Ascending aorta (tissue), 2 donors: ENCODE measurements around the gene MOGAT1. TPM values are rescaled to one million over a fixed set of nuclear protein-coding genes. Genes with fewer than 3 reads are reported as not detected.

Experiments
- DNase-seq, 2 donors: peaks; one replicate each; pipeline ENCODE4 v3.0.0-alpha.2; 2019; ENCODE audit warnings: low spot score in 2 of 2
- H3K27ac ChIP-seq, 2 donors: fragments of 200-600 bp; sonication (generic); one replicate each; pipeline ENCODE4 v1.5.1; 2016 to 2017; ENCODE audit warnings: mild to moderate bottlenecking in 1 of 2
- H3K27me3 ChIP-seq: fragments of 200-600 bp; sonication (generic); one replicate; pipeline ENCODE4 v1.5.1; 2017
- H3K36me3 ChIP-seq, 2 donors: fragments of 200-600 bp; sonication (generic); one replicate each; pipeline ENCODE4 v1.5.1; 2016
- H3K4me1 ChIP-seq, 2 donors: fragments of 200-600 bp; sonication (generic); one replicate each; pipeline ENCODE4 v1.5.1; 2016 to 2017; ENCODE audit warnings: mild to moderate bottlenecking in 1 of 2
- H3K4me3 ChIP-seq, 2 donors: fragments of 200-600 bp; sonication (generic); one replicate each; pipeline ENCODE4 v1.5.1; 2016 to 2017; ENCODE audit warnings: mild to moderate bottlenecking in 1 of 2
- H3K9me3 ChIP-seq, 2 donors: fragments of 200-600 bp; sonication (generic); one replicate each; pipeline ENCODE4 v1.5.1; 2016
- CTCF ChIP-seq, 3 experiments: fragments of 200-600 bp in 2 of 3; fragments of 450-650 bp in 1 of 3; sonication (generic) in 2 of 3; IDR thresholded peaks; one replicate each; pipeline ENCODE4 v1.5.1; 2016 to 2019; ENCODE audit warnings: antibody characterized with exemption in 3 of 3, mild to moderate bottlenecking in 1 of 3, moderate library complexity in 1 of 3
- intact Hi-C: fragments of 100-400 bp; cut with DNase I; formaldehyde crosslinking; loops from one replicate; pipeline ENCODE4 v1.15.1; 2023
- total RNA-seq: library from RNA; depleted of rRNA; stranded (reverse); fragments of >200 nt; gene quantifications from one replicate; pipeline ENCODE4 v1.1.0, GENCODE V29; 2016

Gene MOGAT1
- total RNA-seq = not detected

DNA sequence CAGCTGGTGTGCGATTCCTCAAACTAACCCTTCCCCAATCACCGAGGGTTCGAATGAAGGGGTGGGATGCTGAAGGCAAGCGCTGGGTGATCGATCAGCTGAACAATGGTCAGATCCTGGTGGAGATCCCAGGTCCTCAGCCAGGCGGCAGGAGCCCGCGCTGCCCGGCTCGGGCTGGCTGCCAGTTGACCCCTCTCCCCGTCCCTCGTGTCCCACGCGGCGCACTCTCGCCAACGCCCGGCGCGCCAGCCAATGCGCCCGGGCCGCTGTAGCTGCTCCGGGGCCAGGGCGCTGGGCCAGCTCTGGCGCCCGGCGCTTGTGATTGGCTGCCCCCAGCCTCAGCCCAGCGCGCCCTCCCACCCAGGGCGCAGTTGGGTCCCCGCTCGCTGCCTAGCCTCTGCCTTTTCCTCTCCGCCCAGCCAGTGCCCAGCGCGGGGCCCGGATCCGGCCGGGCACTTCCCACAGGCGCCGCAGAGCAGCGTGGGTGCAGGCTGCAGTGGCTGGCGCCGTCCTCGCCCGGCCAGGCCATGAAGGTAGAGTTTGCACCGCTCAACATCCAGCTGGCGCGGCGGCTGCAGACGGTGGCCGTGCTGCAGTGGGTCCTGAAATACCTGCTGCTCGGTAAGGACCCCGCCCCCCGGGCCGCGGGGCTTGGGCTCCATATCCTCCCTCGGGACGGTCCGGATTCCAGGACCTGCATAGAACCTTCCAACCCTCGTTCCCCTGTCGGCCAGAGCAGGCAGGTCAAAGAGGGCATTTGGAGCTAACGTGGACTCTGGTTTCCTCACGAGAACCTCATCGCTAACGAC is at the start of gene MOGAT1:
Gene MOGAT1, plus strand, starts transcription at position 400 of the 809 bp plus-strand sequence. Its CDS starts 128 bp downstream, at position 528.
- no peaks in the 10 kb centered on the region for H3K9me3 ChIP-seq
- peak within 1 kb of the TSS; percentile 57 to 70 for H3K4me3 ChIP-seq
- TF ChIP-seq CTCF (IDR thresholded peaks at IDR 0.05) = no peak
- H3K36me3 ChIP-seq = no peaks in the 10 kb centered on the region
- no peak within 1 kb of the TSS for H3K27ac ChIP-seq
- intact Hi-C loops = no loop called here
- peaks cover 0 to 6% of the 10 kb centered on the region in 2 donors for H3K4me1 ChIP-seq
- H3K27me3 ChIP-seq = no peaks in the 10 kb centered on the region
- DNase-seq = peak in 1 of 2 donors; percentile 64

- TF ChIP-seq CTCF (IDR thresholded peaks at IDR 0.05) = no peak
- H3K27ac ChIP-seq = no peak overlapping the region
- intact Hi-C loops = no loop called here
Observed at GRCh38 chr2:222621893-222622292, 49.6 kb upstream of the MOGAT1 start.

DNA sequence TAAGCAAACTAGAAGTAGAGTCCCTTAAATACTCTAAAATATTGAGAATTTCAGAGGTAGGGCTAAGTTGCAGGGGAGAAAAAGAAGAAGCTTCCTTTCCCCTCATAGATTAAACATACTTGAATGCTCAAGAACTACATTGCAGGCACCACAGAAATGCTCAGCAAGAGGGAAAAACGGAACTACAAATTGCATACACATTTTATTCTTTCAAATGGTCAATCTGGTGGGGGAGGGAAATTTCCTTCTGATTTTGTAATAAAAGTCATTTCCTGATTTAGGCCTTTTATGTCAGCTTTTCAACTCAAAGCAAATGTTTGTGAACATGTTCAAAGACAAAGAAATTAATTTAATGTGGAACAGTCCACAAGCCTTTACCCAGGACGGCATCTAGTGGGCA is 48.5 kb upstream of the MOGAT1 start:
- intact Hi-C loops = no loop called here
- DNase-seq = no peak
- Histone ChIP-seq H3K36me3 (peaks cover 9 to 74% of the 10 kb centered on the region in 2 donors), H3K9me3 (no peaks in the 10 kb centered on the region), H3K4me3 (no peak overlapping the region), H3K27me3 (no peaks in the 10 kb centered on the region), H3K4me1 (no peaks in the 10 kb centered on the region), H3K27ac (no peak overlapping the region)
- no peak for TF ChIP-seq CTCF (IDR thresholded peaks at IDR 0.05)

More at GRCh38 chr2:222621893-222622292, 49.6 kb upstream of the MOGAT1 start:
- H3K27me3 ChIP-seq = no peaks in the 10 kb centered on the region
- no peak overlapping the region for H3K4me3 ChIP-seq
- peaks cover 7 to 72% of the 10 kb centered on the region in 2 donors for H3K36me3 ChIP-seq
- no peaks in the 10 kb centered on the region for H3K9me3 ChIP-seq
- DNase-seq = no peak
- H3K4me1 ChIP-seq = no peaks in the 10 kb centered on the region

DNA sequence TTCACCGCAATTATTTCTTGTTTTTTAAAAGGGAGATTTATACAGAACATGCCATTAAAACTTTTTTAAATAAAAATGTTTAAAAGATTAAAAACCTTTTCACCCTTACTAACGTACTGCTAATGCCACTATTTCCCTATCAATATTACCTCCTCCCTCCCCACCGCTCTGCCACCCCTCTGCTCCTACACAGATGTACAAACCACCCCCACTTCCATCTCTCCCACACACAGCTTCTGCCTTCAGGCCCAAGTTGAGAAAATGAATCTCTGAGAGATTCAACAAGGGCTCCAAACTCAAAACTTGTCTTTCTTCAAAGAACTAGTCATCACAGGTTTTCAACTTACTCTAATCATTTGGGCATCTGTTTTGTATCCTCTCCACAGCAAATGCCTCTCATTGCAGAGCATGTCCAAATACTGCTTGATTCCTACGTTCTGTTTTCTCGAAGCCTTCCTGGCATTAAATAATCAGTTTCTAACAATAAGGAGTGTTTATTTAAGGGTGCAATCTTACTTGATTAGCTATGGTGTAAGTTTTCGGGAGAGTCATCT is 47.6 kb upstream of the MOGAT1 start:
- DNase-seq = no peak
- H3K9me3 ChIP-seq = no peaks in the 10 kb centered on the region
- no peak overlapping the region for H3K4me3 ChIP-seq
- H3K27ac ChIP-seq = no peak overlapping the region
- no peak for TF ChIP-seq CTCF (IDR thresholded peaks at IDR 0.05)
- intact Hi-C loops = no loop called here
- H3K27me3 ChIP-seq = no peaks in the 10 kb centered on the region
- H3K4me1 ChIP-seq = no peaks in the 10 kb centered on the region
- H3K36me3 ChIP-seq = peaks cover 13 to 79% of the 10 kb centered on the region in 2 donors

- H3K27ac ChIP-seq = no peak overlapping the region
- DNase-seq = no peak
- H3K4me3 ChIP-seq = no peak overlapping the region
- peaks cover 44 to 94% of the 10 kb centered on the region in 2 donors for H3K36me3 ChIP-seq
- no peaks in the 10 kb centered on the region for H3K27me3 ChIP-seq
- H3K4me1 ChIP-seq = no peaks in the 10 kb centered on the region
- no peaks in the 10 kb centered on the region for H3K9me3 ChIP-seq
- intact Hi-C loops = no loop called here
- TF ChIP-seq CTCF (IDR thresholded peaks at IDR 0.05) = no peak
Observed at GRCh38 chr2:222627764-222628163, 43.7 kb upstream of the MOGAT1 start.
